Stimulated activated CD8-positive, alpha-beta memory T cell treated with anti-CD3 and anti-CD28 coated beads, Interleukin-15, amount 100 ng/mL, for 4 hours (primary cell): ENCODE measurements around the gene TAB2.

Source experiments
- DNase-seq, 2 donors: peaks; one replicate each; pipeline ENCODE4 v3.0.0-alpha.2; 2020; ENCODE audit warnings: low read depth in 2 of 2

The TAB2 gene

GRCh38 chr6:149317644-149318571 is at the start of gene TAB2:
Gene TAB2, plus strand, starts transcription at chr6:149317712. Its CDS starts 52,286 bp downstream, at chr6:149369998.
- peak; percentile 73 to 74 for DNase-seq

GRCh38 chr6:149268146-149268545 is 49.4 kb upstream of the TAB2 start:
- DNase-seq: no peak

- no peak for DNase-seq
These were observed 48.7 kb upstream of the TAB2 start for GRCh38 chr6:149268768-149269167.

- no peak for DNase-seq
These were observed 46.9 kb upstream of the TAB2 start for GRCh38 chr6:149270616-149271015.

- peak; percentile 65 to 83 for DNase-seq
These were observed 45.9 kb upstream of the TAB2 start for GRCh38 chr6:149271348-149272340.

GRCh38 chr6:149273318-149273717 is 44.2 kb upstream of the TAB2 start:
- DNase-seq: no peak

- DNase-seq: no peak
These were observed 41.9 kb upstream of the TAB2 start for GRCh38 chr6:149275621-149276020.

- DNase-seq: no peak
These were observed 39.9 kb upstream of the TAB2 start for GRCh38 chr6:149277621-149278020.

- DNase-seq: no peak
These were observed 38.5 kb upstream of the TAB2 start for GRCh38 chr6:149278997-149279396.

- no peak for DNase-seq
These were observed 32.6 kb upstream of the TAB2 start for GRCh38 chr6:149284904-149285303.

GRCh38 chr6:149285626-149286025 is 31.9 kb upstream of the TAB2 start:
- no peak for DNase-seq

- DNase-seq: no peak
These were observed 30.6 kb upstream of the TAB2 start for GRCh38 chr6:149286905-149287304.

GRCh38 chr6:149289192-149289781 is 28.2 kb upstream of the TAB2 start:
- no peak for DNase-seq

GRCh38 chr6:149289966-149290365 is 27.5 kb upstream of the TAB2 start:
- DNase-seq: no peak

- no peak for DNase-seq
These were observed 24.3 kb upstream of the TAB2 start for GRCh38 chr6:149293244-149293643.

- no peak for DNase-seq
These were observed 16.9 kb upstream of the TAB2 start for GRCh38 chr6:149300563-149300962.

GRCh38 chr6:149302723-149303122 is 14.8 kb upstream of the TAB2 start:
- no peak for DNase-seq

GRCh38 chr6:149303468-149303867 is 14.0 kb upstream of the TAB2 start:
- DNase-seq: no peak

GRCh38 chr6:149305372-149305771 is 12.1 kb upstream of the TAB2 start:
- no peak for DNase-seq

GRCh38 chr6:149306967-149307366 is 10.5 kb upstream of the TAB2 start:
- DNase-seq: no peak

GRCh38 chr6:149311293-149311692 is 6.2 kb upstream of the TAB2 start:
- no peak for DNase-seq

- no peak for DNase-seq
These were observed 5.7 kb upstream of the TAB2 start for GRCh38 chr6:149311766-149312165.
